ENCODE data around the gene SHISA2.
A peak's percentile ranks its signal among the peaks of the same experiment; 100 is the strongest.

The SHISA2 gene

GRCh38 chr13:26048741-26049140 is 3.1 kb downstream of the SHISA2 start:
- no peak for DNase-seq (ENCODE audit: low spot score)

GRCh38 chr13:26047040-26047439 is 4.8 kb downstream of the SHISA2 start:
- DNase-seq (ENCODE audit: low spot score): no peak

- DNase-seq (ENCODE audit: low spot score): no peak
These were observed 5.2 kb downstream of the SHISA2 start for GRCh38 chr13:26046639-26047038.

GRCh38 chr13:26045142-26045541 is 6.7 kb downstream of the SHISA2 start:
- no peak for DNase-seq (ENCODE audit: low spot score)

DNA sequence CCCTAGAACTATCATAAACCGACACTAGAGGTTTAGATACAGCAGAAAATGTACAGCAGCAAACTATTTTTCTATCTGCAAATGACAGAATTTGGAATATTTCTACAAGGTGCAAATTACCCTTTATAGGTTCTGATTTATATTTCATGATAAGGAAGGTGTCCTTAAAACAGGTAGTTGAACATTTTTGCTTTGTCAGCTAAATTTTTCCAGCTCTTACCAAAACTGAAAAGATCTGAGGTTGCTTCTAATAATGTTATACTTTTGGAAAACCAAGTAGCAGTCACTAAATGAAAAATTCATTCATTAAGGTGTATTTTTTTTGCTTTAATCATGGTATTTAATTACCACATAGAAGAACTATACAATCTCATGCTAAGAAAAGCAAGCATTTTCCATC is 9.0 kb downstream of the SHISA2 start:
- DNase-seq (ENCODE audit: low spot score): no peak

DNA sequence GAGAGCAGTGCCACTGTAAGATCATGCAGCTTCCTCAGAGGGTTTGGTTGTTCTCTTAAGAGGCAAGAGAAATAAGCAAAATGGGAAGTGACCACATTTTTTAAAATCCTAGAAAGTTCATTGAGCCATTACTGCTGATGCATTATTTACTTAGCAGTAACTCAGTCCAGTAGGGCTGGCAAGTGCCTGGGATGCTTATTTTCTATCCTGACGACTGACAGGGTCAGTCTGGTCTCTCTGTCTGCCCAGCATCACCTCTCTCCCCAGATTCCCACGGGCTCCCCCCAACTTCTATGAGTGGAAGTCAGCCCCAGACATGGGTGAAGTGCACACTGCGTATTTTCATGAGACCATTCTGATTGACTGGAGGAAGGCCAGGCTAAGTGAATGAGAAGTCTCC is 10.4 kb downstream of the SHISA2 start:
- DNase-seq (ENCODE audit: low spot score): no peak

GRCh38 chr13:26038931-26039475 is 12.8 kb downstream of the SHISA2 start:
- DNase-seq (ENCODE audit: low spot score): no peak

DNA sequence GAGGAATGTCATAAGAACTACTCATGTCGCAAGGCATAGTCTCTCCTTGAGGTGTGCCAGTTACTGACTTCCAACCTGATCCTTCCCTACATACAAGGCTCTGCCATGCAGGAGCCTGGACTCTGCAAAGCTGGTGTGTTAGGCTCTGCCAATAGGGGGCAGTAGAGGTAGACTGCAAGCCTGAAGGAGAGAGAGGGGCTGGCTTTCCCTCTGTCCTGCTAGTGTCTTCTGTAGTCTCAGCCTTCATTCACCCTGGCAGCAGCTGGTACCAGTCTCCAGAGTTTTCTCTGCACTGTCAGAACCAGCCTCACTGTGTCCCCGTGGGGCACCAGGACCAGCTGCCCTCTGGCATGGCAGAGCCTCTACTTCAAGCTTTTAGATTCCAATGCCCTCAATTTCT is 14.5 kb downstream of the SHISA2 start:
- DNase-seq (ENCODE audit: low spot score): peak; percentile 19

GRCh38 chr13:26036383-26036782 is 15.4 kb downstream of the SHISA2 start:
- DNase-seq (ENCODE audit: low spot score): no peak

GRCh38 chr13:26034018-26034417 is 17.8 kb downstream of the SHISA2 start:
- DNase-seq (ENCODE audit: low spot score): no peak

- DNase-seq (ENCODE audit: low spot score): no peak
These were observed 21.5 kb downstream of the SHISA2 start for GRCh38 chr13:26030331-26030730.

- no peak for DNase-seq (ENCODE audit: low spot score)
These were observed 22.2 kb downstream of the SHISA2 start for GRCh38 chr13:26029581-26030136.

GRCh38 chr13:26026211-26026610 is 25.6 kb downstream of the SHISA2 start:
- no peak for DNase-seq (ENCODE audit: low spot score)

DNA sequence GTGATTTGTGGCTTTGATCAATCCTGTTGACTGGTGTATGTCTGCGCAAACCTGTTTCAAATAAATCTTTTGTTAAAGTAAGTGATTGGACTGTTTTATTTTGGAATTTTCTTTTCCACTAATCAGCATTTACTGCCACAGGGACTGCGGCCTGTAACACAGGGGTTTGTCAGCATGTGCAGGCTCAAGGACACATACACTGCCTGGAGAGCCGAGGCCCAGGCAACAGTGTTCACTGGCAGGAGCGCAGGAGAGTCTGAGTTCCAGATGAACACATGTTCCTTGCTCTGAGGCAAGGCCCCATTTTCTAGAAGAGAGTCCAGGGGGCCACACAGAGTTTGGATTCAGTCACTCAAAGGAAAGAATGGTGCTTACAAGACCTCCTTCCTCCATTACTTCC is 26.0 kb downstream of the SHISA2 start:
- DNase-seq (ENCODE audit: low spot score): no peak

- no peak for DNase-seq (ENCODE audit: low spot score)
These were observed 26.6 kb downstream of the SHISA2 start for GRCh38 chr13:26025196-26025595.

DNA sequence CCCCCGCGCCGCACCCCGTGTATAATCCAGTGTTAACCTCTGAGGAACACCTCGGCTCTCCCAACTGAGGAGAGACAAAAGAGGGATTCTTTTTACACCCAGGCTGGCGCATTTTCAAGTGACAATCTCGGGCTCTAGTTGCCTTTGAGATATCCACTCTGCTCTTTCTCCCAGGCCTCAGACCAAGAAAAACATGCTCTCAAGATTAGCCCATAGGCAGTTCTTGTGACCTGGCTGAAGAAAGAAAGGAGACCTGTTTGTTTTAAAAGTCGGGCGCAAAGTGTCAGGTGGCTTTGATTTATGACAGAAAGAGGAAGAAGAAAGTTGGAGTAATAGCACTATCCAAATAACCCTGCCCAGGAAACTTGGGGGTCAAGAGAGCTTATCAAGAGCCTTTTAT is 27.3 kb downstream of the SHISA2 start:
- DNase-seq (ENCODE audit: low spot score): no peak

DNA sequence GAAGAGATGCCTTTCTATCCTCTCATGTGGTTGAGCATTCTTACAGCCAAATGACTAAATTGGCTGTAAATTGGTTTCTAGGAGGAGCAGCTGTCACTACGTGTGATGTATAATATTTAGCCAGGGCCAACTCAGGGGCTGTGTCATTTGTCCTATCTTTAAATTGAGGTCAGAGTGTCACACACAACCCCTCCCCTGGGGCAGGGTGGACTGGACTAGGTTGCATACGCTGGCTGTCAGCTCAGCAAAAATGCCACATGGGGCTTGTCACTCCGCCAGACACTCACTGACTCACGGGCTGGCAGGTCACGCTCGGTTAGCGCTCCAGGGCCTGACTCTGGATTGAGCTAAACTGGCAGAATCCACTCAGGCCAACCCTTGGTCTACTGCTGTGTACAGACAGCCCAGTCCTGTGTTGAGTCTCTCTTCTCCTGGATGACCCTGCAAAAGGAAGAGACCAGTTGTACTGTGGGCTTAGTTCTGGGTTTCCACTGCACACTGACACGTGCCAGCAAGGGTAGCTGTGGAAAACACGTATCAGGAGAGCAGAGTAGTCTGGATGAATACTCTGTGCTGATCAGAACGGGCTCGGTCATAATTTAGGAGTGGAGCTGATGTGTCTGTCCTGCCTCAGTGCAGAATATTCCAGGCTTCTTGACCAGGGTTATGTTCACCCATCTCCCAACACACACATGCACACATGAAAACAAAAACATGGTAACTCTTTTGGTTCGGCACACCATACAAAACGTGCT is 29.1 kb downstream of the SHISA2 start:
- DNase-seq (ENCODE audit: low spot score): no peak

GRCh38 chr13:26021956-26022355 is 29.9 kb downstream of the SHISA2 start:
- DNase-seq (ENCODE audit: low spot score): no peak

- no peak for DNase-seq (ENCODE audit: low spot score)
These were observed 30.3 kb downstream of the SHISA2 start for GRCh38 chr13:26021516-26021915.

DNA sequence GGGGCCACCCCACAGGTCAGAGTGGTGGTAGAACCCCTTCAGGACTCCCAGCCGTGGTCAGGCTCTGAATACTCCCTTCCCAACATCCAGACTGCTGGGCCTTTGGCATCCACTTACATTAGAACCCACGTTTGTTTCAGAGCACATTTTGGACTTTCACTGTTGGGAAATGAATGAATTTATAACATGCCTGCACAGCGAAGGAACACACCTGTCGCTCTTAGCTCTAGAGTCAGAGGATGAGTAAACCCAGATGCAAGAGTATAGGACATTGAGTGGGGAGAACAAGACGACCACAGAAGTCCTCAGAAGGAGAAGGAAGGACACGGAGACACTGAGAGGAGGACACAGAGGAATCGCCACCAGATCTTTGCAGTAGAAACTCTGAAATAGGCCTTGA is 30.9 kb downstream of the SHISA2 start:
- DNase-seq (ENCODE audit: low spot score): no peak

- no peak for DNase-seq (ENCODE audit: low spot score)
These were observed 31.6 kb downstream of the SHISA2 start for GRCh38 chr13:26019881-26020870.

DNA sequence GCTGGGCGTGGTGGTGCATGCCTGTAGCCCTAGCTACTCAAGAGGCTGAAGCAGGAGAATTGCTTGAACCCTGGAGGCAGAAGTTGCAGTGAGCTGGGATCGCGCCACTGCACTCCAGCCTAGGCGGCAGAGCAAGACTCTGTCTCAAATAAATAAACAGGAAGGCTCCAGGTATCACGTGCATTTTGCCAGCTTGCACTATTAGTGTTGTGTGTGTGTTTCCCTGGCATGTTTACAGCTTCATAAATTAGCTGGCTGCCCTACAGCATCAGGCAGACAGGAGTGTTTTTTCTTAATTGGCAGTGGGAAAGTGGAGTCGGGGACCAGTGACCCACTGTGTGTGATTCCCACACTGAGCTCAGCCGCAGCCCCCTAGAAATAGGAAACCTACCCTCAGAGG is 32.6 kb downstream of the SHISA2 start:
- no peak for DNase-seq (ENCODE audit: low spot score)
